Mucosa of rectum (tissue), 2 donors: ENCODE results near the gene SFPQ.
"Not testable (repeated sequence)": the region's sequence is repeated elsewhere in the genome, so short reads cannot be mapped to it uniquely, and the experiment has no call there.

Source experiments
- H3K27ac ChIP-seq, 2 donors: one replicate each; pipeline ENCODE4 v1.7.0; 2013; ENCODE audit warnings: inconsistent platforms in 2 of 2, low read depth in 2 of 2, low read length in 2 of 2
- H3K27me3 ChIP-seq, 2 donors: one replicate each; pipeline ENCODE4 v1.7.0; 2013; ENCODE audit warnings: low read length in 2 of 2; ENCODE audit not compliant: control insufficient read depth in 2 of 2, insufficient read depth in 2 of 2
- H3K36me3 ChIP-seq, 2 donors: one replicate each; pipeline ENCODE4 v1.7.0; 2013; ENCODE audit warnings: low read length in 2 of 2; ENCODE audit not compliant: control insufficient read depth in 2 of 2, insufficient read depth in 2 of 2
- H3K4me1 ChIP-seq, 2 donors: one replicate each; pipeline ENCODE4 v1.7.0; 2013; ENCODE audit warnings: low read length in 2 of 2, mild to moderate bottlenecking in 1 of 2; ENCODE audit not compliant: control insufficient read depth in 2 of 2, insufficient read depth in 2 of 2
- H3K4me3 ChIP-seq, 2 donors: one replicate each; pipeline ENCODE4 v1.7.0; 2013; ENCODE audit warnings: low read length in 2 of 2
- H3K9ac ChIP-seq, 2 donors: one replicate each; pipeline ENCODE4 v1.7.0; 2013; ENCODE audit warnings: low read length in 2 of 2, low read depth in 1 of 2, mild to moderate bottlenecking in 1 of 2
- H3K9me3 ChIP-seq, 2 donors: one replicate each; pipeline ENCODE4 v1.7.0; 2013; ENCODE audit warnings: low read length in 2 of 2; ENCODE audit not compliant: control insufficient read depth in 2 of 2
- donor health status: healthy.
- donor health status: Normal muscosa, but diverticular disease.

Gene SFPQ

GRCh38 chr1:35192853-35193664, at the start of gene SFPQ:
TSS of gene SFPQ (minus strand) at chr1:35193145. CDS start at chr1:35193049, 96 bp downstream.
- peak within 1 kb of the TSS; percentile 96 to 98 for H3K4me3 ChIP-seq
- no peaks in the 10 kb centered on the region for H3K9me3 ChIP-seq
- peaks cover 29 to 32% of the 10 kb centered on the region in 2 donors for H3K36me3 ChIP-seq
- peaks cover 18% of the 10 kb centered on the region in 2 donors for H3K4me1 ChIP-seq
- peak within 1 kb of the TSS; percentile 95 to 99 for H3K27ac ChIP-seq
- no peaks in the 10 kb centered on the region for H3K27me3 ChIP-seq
- peak within 1 kb of the TSS; percentile 76 to 99 for H3K9ac ChIP-seq

DNA sequence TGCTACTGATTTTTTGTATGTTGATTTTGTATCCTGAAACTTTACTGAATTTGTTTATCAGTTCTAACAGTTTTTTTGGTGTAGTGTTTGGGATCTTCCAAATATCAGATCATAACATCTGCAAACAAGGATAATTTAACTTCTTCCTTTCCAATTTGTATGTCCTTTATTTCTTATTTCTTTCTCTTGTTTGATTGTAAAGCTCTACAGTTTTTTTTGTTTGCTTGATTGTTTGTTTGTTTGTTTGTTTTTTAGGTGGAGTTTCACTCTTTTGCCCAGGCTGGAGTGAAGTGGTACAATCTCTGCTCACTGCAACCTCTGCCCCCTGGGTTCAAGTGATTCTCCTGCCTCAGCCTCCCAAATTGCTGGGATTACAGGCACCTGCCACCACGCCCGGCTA, 43.8 kb upstream of the SFPQ start:
- H3K4me1 ChIP-seq, H3K9ac ChIP-seq, H3K36me3 ChIP-seq: not testable (repeated sequence)

GRCh38 chr1:35231287-35231686, 38.3 kb upstream of the SFPQ start:
- Histone ChIP-seq H3K9ac (no peak overlapping the region), H3K9me3 (no peaks in the 10 kb centered on the region), H3K4me3 (no peak overlapping the region), H3K4me1 (no peaks in the 10 kb centered on the region), H3K27me3 (no peaks in the 10 kb centered on the region), H3K36me3 (no peaks in the 10 kb centered on the region), H3K27ac (no peak overlapping the region)

More for the DNA sequence above, 43.8 kb upstream of the SFPQ start:
- H3K27ac ChIP-seq, H3K4me3 ChIP-seq, H3K27me3 ChIP-seq, H3K9me3 ChIP-seq: not testable (repeated sequence)

DNA sequence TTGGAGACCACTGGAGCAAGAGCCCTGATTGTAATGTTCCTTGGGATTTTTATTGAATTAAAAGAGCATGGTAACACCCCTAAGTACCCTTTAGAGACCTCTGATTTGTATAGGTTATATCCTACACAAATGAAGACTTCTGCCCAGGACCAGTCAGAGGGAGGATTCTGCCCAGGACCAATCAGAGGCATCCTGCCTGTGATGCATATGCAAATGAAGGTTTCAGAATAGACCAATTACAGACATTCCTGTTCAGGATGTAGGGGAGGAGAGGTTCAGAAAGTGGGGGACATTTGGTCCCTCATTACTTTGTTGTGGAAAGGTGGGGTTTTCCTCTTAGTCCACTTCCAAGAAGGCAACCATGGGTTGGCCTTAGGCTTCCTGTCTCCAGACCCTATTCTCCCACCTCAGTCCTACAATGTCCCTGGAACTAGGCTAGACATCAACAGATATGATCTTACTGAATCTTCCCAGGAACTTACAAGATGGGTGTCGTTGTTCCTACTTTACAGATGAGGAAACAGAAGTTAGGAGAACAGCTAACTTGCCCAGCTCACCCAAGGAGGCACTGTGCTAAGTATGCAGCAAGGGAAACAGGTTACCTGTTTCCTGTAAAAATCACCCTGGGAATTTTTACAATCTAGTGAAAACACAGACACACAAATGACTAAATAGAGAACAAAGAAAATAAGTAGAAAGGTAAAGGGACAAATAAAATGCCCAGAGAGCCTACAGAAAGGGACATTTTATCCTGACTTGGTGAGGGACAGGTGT, 36.8 kb upstream of the SFPQ start:
- Histone ChIP-seq H3K4me3 (no peak overlapping the region), H3K36me3 (no peaks in the 10 kb centered on the region), H3K9me3 (no peaks in the 10 kb centered on the region), H3K27me3 (no peaks in the 10 kb centered on the region), H3K9ac (no peak overlapping the region), H3K4me1 (no peaks in the 10 kb centered on the region), H3K27ac (no peak overlapping the region)

GRCh38 chr1:35226546-35226945, 33.6 kb upstream of the SFPQ start:
- Histone ChIP-seq H3K4me1 (no peaks in the 10 kb centered on the region), H3K9ac (no peak overlapping the region), H3K27me3 (no peaks in the 10 kb centered on the region), H3K36me3 (no peaks in the 10 kb centered on the region), H3K9me3 (no peaks in the 10 kb centered on the region), H3K4me3 (no peak overlapping the region), H3K27ac (no peak overlapping the region)

- Histone ChIP-seq H3K4me3 (no peak overlapping the region), H3K4me1 (no peaks in the 10 kb centered on the region), H3K27ac (no peak overlapping the region), H3K36me3 (no peaks in the 10 kb centered on the region), H3K9ac (no peak overlapping the region), H3K9me3 (no peaks in the 10 kb centered on the region), H3K27me3 (no peaks in the 10 kb centered on the region)
Measured at GRCh38 chr1:35223084-35223630, 30.2 kb upstream of the SFPQ start.

GRCh38 chr1:35222322-35223083, 29.6 kb upstream of the SFPQ start:
- no peak overlapping the region for H3K27ac ChIP-seq
- H3K36me3 ChIP-seq = no peaks in the 10 kb centered on the region
- H3K4me3 ChIP-seq = no peak overlapping the region
- no peaks in the 10 kb centered on the region for H3K9me3 ChIP-seq
- H3K9ac ChIP-seq = no peak overlapping the region
- H3K27me3 ChIP-seq = no peaks in the 10 kb centered on the region
- no peaks in the 10 kb centered on the region for H3K4me1 ChIP-seq

GRCh38 chr1:35220976-35221375, 28.0 kb upstream of the SFPQ start:
- Histone ChIP-seq H3K9ac (no peak overlapping the region), H3K4me1 (no peaks in the 10 kb centered on the region), H3K27me3 (no peaks in the 10 kb centered on the region), H3K9me3 (no peaks in the 10 kb centered on the region), H3K27ac (no peak overlapping the region), H3K4me3 (no peak overlapping the region), H3K36me3 (no peaks in the 10 kb centered on the region)

DNA sequence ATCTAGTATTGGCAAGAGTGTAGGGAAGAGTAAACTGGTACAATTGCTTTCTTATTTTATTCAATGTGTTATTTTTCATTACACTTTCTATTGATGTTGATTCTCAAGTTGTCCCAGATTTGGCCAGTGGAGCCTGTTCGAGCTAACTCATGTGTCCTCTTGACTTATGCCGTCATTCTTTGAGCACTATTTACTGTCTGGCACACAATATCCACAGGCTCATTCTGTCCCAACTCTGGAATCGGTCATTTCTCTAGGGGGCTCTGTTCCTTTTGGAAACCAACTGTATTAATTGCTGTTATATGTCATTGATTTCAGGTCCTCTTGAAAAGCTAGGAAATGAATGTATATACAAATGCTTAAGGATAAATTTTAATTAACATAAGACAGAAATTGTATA, 22.4 kb upstream of the SFPQ start:
- Histone ChIP-seq H3K9ac (no peak overlapping the region), H3K4me1 (no peaks in the 10 kb centered on the region), H3K9me3 (no peaks in the 10 kb centered on the region), H3K27ac (no peak overlapping the region), H3K36me3 (no peaks in the 10 kb centered on the region), H3K27me3 (no peaks in the 10 kb centered on the region), H3K4me3 (no peak overlapping the region)

DNA sequence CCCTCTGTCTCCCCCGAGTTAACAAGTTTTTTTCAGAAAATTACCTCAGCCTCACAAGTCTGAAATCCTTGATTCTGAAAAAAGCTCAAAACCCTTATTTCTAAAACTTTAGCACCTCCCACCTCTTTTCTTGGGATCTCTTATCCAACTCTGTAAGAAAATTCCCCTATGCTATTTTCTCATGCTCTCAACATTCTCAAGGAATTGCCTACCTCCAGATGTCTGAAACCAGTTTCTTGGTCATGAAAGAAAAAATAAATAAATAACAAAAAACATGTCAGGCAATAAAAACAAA, 18.1 kb upstream of the SFPQ start:
- no peak overlapping the region for H3K4me3 ChIP-seq
- no peak overlapping the region for H3K27ac ChIP-seq
- no peaks in the 10 kb centered on the region for H3K9me3 ChIP-seq
- no peaks in the 10 kb centered on the region for H3K36me3 ChIP-seq
- H3K9ac ChIP-seq = no peak overlapping the region
- H3K4me1 ChIP-seq = no peaks in the 10 kb centered on the region
- no peaks in the 10 kb centered on the region for H3K27me3 ChIP-seq
